Measurements from ENCODE around the gene FAM124B.

GRCh38 chr2:224400174-224400810 is 1.6 kb downstream of the FAM124B start:
- TF ChIP-seq, protein P1, sequence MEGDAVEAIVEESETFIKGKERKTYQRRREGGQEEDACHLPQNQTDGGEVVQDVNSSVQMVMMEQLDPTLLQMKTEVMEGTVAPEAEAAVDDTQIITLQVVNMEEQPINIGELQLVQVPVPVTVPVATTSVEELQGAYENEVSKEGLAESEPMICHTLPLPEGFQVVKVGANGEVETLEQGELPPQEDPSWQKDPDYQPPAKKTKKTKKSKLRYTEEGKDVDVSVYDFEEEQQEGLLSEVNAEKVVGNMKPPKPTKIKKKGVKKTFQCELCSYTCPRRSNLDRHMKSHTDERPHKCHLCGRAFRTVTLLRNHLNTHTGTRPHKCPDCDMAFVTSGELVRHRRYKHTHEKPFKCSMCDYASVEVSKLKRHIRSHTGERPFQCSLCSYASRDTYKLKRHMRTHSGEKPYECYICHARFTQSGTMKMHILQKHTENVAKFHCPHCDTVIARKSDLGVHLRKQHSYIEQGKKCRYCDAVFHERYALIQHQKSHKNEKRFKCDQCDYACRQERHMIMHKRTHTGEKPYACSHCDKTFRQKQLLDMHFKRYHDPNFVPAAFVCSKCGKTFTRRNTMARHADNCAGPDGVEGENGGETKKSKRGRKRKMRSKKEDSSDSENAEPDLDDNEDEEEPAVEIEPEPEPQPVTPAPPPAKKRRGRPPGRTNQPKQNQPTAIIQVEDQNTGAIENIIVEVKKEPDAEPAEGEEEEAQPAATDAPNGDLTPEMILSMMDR (IDR thresholded peaks at IDR 0.05) = no peak
- TF ChIP-seq POLR2A (IDR thresholded peaks at IDR 0.05) (no peak), EP300 (IDR thresholded peaks at IDR 0.05) (no peak), POLR2AphosphoS5 (IDR thresholded peaks at IDR 0.05) (no peak)
